HEK293T (cell line): ENCODE measurements around the gene NOL6.

Experiments used
- CTCF ChIA-PET: fragments of 350-600 bp; formaldehyde crosslinking; extraction: SDS; loops from one replicate; lab custom pipeline; 2021; ENCODE audit warnings: antibody characterized with exemption, inconsistent platforms; lab: Yijun Ruan, JAX
- POLR2A ChIA-PET: fragments of 350-600 bp; formaldehyde crosslinking; extraction: SDS; loops from one replicate; lab custom pipeline; 2020; ENCODE audit warnings: antibody characterized with exemption, inconsistent platforms; lab: Yijun Ruan, JAX
- DNase-seq: peaks from one replicate; pipeline ENCODE4 v3.0.0; 2012; ENCODE audit warnings: mixed read lengths; ENCODE audit errors: extremely low spot score
- ARNT ChIP-seq: fragments of 450-650 bp; IDR thresholded peaks from 2 replicates; pipeline ENCODE4 v1.6.1; 2017; ENCODE audit warnings: mild to moderate bottlenecking
- BHLHE40 ChIP-seq: fragments of 450-650 bp; IDR thresholded peaks from 2 replicates; pipeline ENCODE4 v1.6.1; 2016; ENCODE audit warnings: mild to moderate bottlenecking, moderate library complexity, borderline replicate concordance
- CTBP1 ChIP-seq: fragments of 450-650 bp; IDR thresholded peaks from 2 replicates; pipeline ENCODE4 v1.6.1; 2016; ENCODE audit warnings: borderline replicate concordance
- ELF4 ChIP-seq: fragments of 450-650 bp; IDR thresholded peaks from 2 replicates; pipeline ENCODE4 v1.6.1; 2017; ENCODE audit warnings: antibody characterized with exemption
- FOXA1 ChIP-seq: fragments of 450-650 bp; IDR thresholded peaks from 2 replicates; pipeline ENCODE4 v1.6.1; 2016; ENCODE audit warnings: mild to moderate bottlenecking
- FOXK2 ChIP-seq: fragments of 450-650 bp; IDR thresholded peaks from 2 replicates; pipeline ENCODE4 v1.6.1; 2016; ENCODE audit warnings: mild to moderate bottlenecking
- FOXM1 ChIP-seq: fragments of 450-650 bp; IDR thresholded peaks from 2 replicates; pipeline ENCODE4 v1.6.1; 2017; ENCODE audit warnings: mild to moderate bottlenecking, borderline replicate concordance
- HDGF ChIP-seq: fragments of 450-650 bp; IDR thresholded peaks from 2 replicates; pipeline ENCODE4 v1.6.1; 2017; ENCODE audit warnings: antibody characterized with exemption, borderline replicate concordance
- L3MBTL2 ChIP-seq: fragments of 450-650 bp; conservative IDR thresholded peaks from 2 replicates; pipeline ENCODE4 v1.6.1; 2016; ENCODE audit warnings: mild to moderate bottlenecking
- LEF1 ChIP-seq: fragments of 450-650 bp; IDR thresholded peaks from 2 replicates; pipeline ENCODE4 v1.6.1; 2017; ENCODE audit warnings: mild to moderate bottlenecking, borderline replicate concordance
- NFRKB ChIP-seq: fragments of 450-650 bp; IDR thresholded peaks from 2 replicates; pipeline ENCODE4 v1.6.1; 2016; ENCODE audit warnings: mild to moderate bottlenecking, moderate library complexity
- PKNOX1 ChIP-seq: fragments of 450-650 bp; IDR thresholded peaks from 2 replicates; pipeline ENCODE4 v1.6.1; 2016
- SP1 ChIP-seq: fragments of 450-650 bp; IDR thresholded peaks from 2 replicates; pipeline ENCODE4 v1.6.1; 2017
- SUZ12 ChIP-seq: fragments of 450-650 bp; IDR thresholded peaks from 2 replicates; pipeline ENCODE4 v1.6.1; 2016; ENCODE audit warnings: mild to moderate bottlenecking
- TARDBP ChIP-seq: fragments of 450-650 bp; IDR thresholded peaks from 2 replicates; pipeline ENCODE4 v1.6.1; 2016
- ZNF384 ChIP-seq: fragments of 450-650 bp; IDR thresholded peaks from 2 replicates; pipeline ENCODE4 v1.6.1; 2016

Gene NOL6

GRCh38 chr9:33446240-33446945, 27.3 kb downstream of the NOL6 start:
- ChIA-PET CTCF (interaction anchor here (2.2 kb wide), 1 partner anchor 30 kb away, joined by 7 read pairs; no protein-coding TSS in a partner anchor), POLR2A (no interaction called here)
- no peak for DNase-seq
- TF ChIP-seq L3MBTL2 (no peak), LEF1 (no peak), NFRKB (no peak), FOXA1 (no peak), BHLHE40 (no peak), ARNT (no peak)

- DNase-seq = no peak
- CTCF ChIA-PET = no interaction called here
- no peak for TF ChIP-seq BHLHE40
- TF ChIP-seq FOXA1 = no peak
- no peak for TF ChIP-seq L3MBTL2
- no peak for TF ChIP-seq SUZ12
- TF ChIP-seq LEF1 = no peak
- no peak for TF ChIP-seq FOXK2
- TF ChIP-seq NFRKB = no peak
- no peak for TF ChIP-seq ZNF384
- no peak for TF ChIP-seq TARDBP
- TF ChIP-seq PKNOX1 = no peak
- no peak for TF ChIP-seq HDGF
- no peak for TF ChIP-seq FOXM1
- no peak for TF ChIP-seq ELF4
- no peak for TF ChIP-seq SP1
- TF ChIP-seq ARNT = no peak
- TF ChIP-seq CTBP1 = no peak
- POLR2A ChIA-PET = no interaction called here
Observed at GRCh38 chr9:33445389-33446239, 28.1 kb downstream of the NOL6 start.

- ChIA-PET CTCF (no interaction called here), POLR2A (no interaction called here)
- no peak for DNase-seq
- TF ChIP-seq CTBP1 (no peak), FOXA1 (no peak), SUZ12 (no peak), TARDBP (no peak), FOXK2 (no peak), FOXM1 (no peak)
Observed at GRCh38 chr9:33443464-33444154, 30.1 kb downstream of the NOL6 start.

GRCh38 chr9:33443047-33443446, 30.7 kb downstream of the NOL6 start:
- ChIA-PET CTCF (no interaction called here), POLR2A (no interaction called here)
- DNase-seq = no peak
- TF ChIP-seq SP1 = no peak
- TF ChIP-seq TARDBP = no peak
- no peak for TF ChIP-seq NFRKB
- no peak for TF ChIP-seq ARNT
- no peak for TF ChIP-seq CTBP1
- no peak for TF ChIP-seq ELF4
- no peak for TF ChIP-seq BHLHE40
- no peak for TF ChIP-seq SUZ12
- no peak for TF ChIP-seq HDGF
- TF ChIP-seq FOXK2 = no peak
- TF ChIP-seq FOXM1 = no peak
- no peak for TF ChIP-seq PKNOX1
- TF ChIP-seq LEF1 = no peak
- TF ChIP-seq L3MBTL2 = no peak
- TF ChIP-seq ZNF384 = no peak

GRCh38 chr9:33442125-33442524, 31.6 kb downstream of the NOL6 start:
- TF ChIP-seq ARNT = no peak
- no peak for TF ChIP-seq HDGF
- no peak for TF ChIP-seq SP1
- TF ChIP-seq FOXM1 = no peak
- no peak for TF ChIP-seq CTBP1
- DNase-seq = no peak
- ChIA-PET CTCF (no interaction called here), POLR2A (no interaction called here)

GRCh38 chr9:33440609-33441008, 33.1 kb downstream of the NOL6 start:
- DNase-seq = no peak
- ChIA-PET CTCF (no interaction called here), POLR2A (no interaction called here)
- no peak for TF ChIP-seq SP1
- no peak for TF ChIP-seq BHLHE40
- no peak for TF ChIP-seq NFRKB
- TF ChIP-seq SUZ12 = no peak
- TF ChIP-seq FOXA1 = no peak
- no peak for TF ChIP-seq ELF4
- TF ChIP-seq FOXK2 = no peak
- no peak for TF ChIP-seq L3MBTL2
- no peak for TF ChIP-seq FOXM1
- no peak for TF ChIP-seq LEF1
- no peak for TF ChIP-seq PKNOX1
- TF ChIP-seq ZNF384 = no peak
- TF ChIP-seq HDGF = no peak
- TF ChIP-seq TARDBP = no peak
